ENCODE results near the gene CEP85. TPM values are rescaled to one million over a fixed set of nuclear protein-coding genes. Genes with fewer than 3 reads are reported as not detected.

The CEP85 gene
- total RNA-seq, 1 donor from 2014 or later: 14.6 TPM

DNA sequence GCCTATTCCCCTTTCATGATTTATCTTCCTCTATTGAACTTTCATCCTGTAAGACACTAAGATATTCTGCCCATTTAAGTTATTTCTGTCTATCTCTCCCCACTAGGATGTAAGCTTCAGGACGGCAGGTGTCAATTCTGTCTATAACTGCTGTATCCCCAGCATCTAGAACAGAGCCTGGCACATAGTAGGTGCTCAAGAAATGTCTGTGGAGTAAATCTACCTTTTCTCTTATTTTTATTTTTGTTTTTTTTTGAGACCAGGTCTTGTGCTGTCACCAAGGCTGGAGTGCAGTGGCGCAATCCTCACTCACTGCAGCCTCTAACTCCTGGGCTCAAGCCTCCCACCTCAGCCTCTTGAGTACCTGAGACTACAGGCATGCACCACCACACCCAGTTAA, 89.4 kb downstream of the CEP85 start:
- no peak for DNase-seq (ENCODE audit: low read depth)

GRCh38 chr1:26324550-26324949, 90.5 kb downstream of the CEP85 start:
- no peak overlapping the region for H3K4me3 ChIP-seq (ENCODE audit: low read depth, low read length)
- DNase-seq (ENCODE audit: low read depth): no peak
- TF ChIP-seq, protein P1, sequence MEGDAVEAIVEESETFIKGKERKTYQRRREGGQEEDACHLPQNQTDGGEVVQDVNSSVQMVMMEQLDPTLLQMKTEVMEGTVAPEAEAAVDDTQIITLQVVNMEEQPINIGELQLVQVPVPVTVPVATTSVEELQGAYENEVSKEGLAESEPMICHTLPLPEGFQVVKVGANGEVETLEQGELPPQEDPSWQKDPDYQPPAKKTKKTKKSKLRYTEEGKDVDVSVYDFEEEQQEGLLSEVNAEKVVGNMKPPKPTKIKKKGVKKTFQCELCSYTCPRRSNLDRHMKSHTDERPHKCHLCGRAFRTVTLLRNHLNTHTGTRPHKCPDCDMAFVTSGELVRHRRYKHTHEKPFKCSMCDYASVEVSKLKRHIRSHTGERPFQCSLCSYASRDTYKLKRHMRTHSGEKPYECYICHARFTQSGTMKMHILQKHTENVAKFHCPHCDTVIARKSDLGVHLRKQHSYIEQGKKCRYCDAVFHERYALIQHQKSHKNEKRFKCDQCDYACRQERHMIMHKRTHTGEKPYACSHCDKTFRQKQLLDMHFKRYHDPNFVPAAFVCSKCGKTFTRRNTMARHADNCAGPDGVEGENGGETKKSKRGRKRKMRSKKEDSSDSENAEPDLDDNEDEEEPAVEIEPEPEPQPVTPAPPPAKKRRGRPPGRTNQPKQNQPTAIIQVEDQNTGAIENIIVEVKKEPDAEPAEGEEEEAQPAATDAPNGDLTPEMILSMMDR (conservative IDR thresholded peaks at IDR 0.05; ENCODE audit: low read depth, low read length): no peak

More for the DNA sequence above, 89.4 kb downstream of the CEP85 start:
- no peak overlapping the region for H3K4me3 ChIP-seq (ENCODE audit: low read depth, low read length)
- TF ChIP-seq, protein P1 (conservative IDR thresholded peaks at IDR 0.05; ENCODE audit: low read depth, low read length): no peak

- H3K4me3 ChIP-seq (ENCODE audit: low read depth, low read length): no peak overlapping the region
- TF ChIP-seq, protein P1 (conservative IDR thresholded peaks at IDR 0.05; ENCODE audit: low read depth, low read length): no peak
- DNase-seq (ENCODE audit: low read depth): no peak
Observed at GRCh38 chr1:26327956-26328362, 94.0 kb downstream of the CEP85 start.

Other genes with a start within 250 kb of the CEP85 start
- 11.6 and 12.0 TPM in 2 replicates for gene PAFAH2, start 236.1 kb upstream of the CEP85 start, total RNA-seq
- 0.07 and 0.12 TPM in 2 replicates for gene EXTL1, start 212.4 kb upstream of the CEP85 start, total RNA-seq
- gene SLC30A2, start 188.1 kb upstream of the CEP85 start, total RNA-seq: not detected in 2 replicates
- not detected in 2 replicates for gene TRIM63, start 166.6 kb upstream of the CEP85 start, total RNA-seq
- gene PDIK1L, start 122.4 kb upstream of the CEP85 start, total RNA-seq: 3.0 and 12.3 TPM in 2 replicates
- not detected in 2 replicates for gene FAM110D, start 75.1 kb upstream of the CEP85 start, total RNA-seq
- gene C1orf232, start 65.2 kb upstream of the CEP85 start, total RNA-seq: not detected in 2 replicates
- gene ZNF593, start 64.3 kb upstream of the CEP85 start, total RNA-seq: 80.4 and 89.3 TPM in 2 replicates
- not detected in 2 replicates for gene ZNF593OS, start 62.4 kb upstream of the CEP85 start, total RNA-seq
- 6.7 and 14.8 TPM in 2 replicates for gene CNKSR1, start 56.7 kb upstream of the CEP85 start, total RNA-seq
- not detected in 2 replicates for gene CATSPER4, start 43.6 kb upstream of the CEP85 start, total RNA-seq
- gene SH3BGRL3, start 45.9 kb downstream of the CEP85 start, total RNA-seq: 119 and 184 TPM in 2 replicates
- gene UBXN11, start 72.4 kb downstream of the CEP85 start, total RNA-seq: 3.8 and 4.8 TPM in 2 replicates
- not detected in 2 replicates for gene CD52, start 83.8 kb downstream of the CEP85 start, total RNA-seq
- 2.8 and 9.3 TPM in 2 replicates for gene CRYBG2, start 119.9 kb downstream of the CEP85 start, total RNA-seq
- not detected in 2 replicates for gene ZNF683, start 138.6 kb downstream of the CEP85 start, total RNA-seq
- gene LIN28A, start 176.6 kb downstream of the CEP85 start, total RNA-seq: not detected in 2 replicates
- gene DHDDS, start 198.1 kb downstream of the CEP85 start, total RNA-seq: 28.4 and 47.9 TPM in 2 replicates
- gene HMGN2, start 238.2 kb downstream of the CEP85 start, total RNA-seq: 479 and 768 TPM in 2 replicates

Data from epithelial cell of proximal tubule (primary cell).